HEK293 (cell line): ENCODE measurements around the gene ARHGAP23.
A peak's percentile ranks its signal among the peaks of the same experiment; 100 is the strongest.

Experiments used
- CTCF ChIA-PET: fragments of 350-600 bp; formaldehyde crosslinking; extraction: SDS; loops from one replicate; lab custom pipeline; 2021; ENCODE audit warnings: antibody characterized with exemption; lab: Yijun Ruan, JAX
- POLR2A ChIA-PET: fragments of 300-600 bp; formaldehyde crosslinking; extraction: SDS; loops from one replicate; lab custom pipeline; 2020; ENCODE audit warnings: antibody characterized with exemption, inconsistent platforms; lab: Yijun Ruan, JAX
- H3K27ac ChIP-seq: fragments of 200-500 bp; sonication (Bioruptor generic); 2 replicates; pipeline ENCODE4 v1.5.1; 2014; ENCODE audit warnings: low read depth, low read length, control low read depth, inconsistent platforms; ENCODE audit errors: extremely low read depth
- H3K36me3 ChIP-seq, 2 experiments: fragments of 200-500 bp in 1 of 2; sonication (Bioruptor generic) in 1 of 2; 1 replicate in 1 of 2; 2 replicates in 1 of 2; pipeline ENCODE4 v1.5.1; 2014 to 2017; ENCODE audit warnings: inconsistent platforms in 2 of 2, low read length in 2 of 2; ENCODE audit not compliant: control insufficient read depth in 2 of 2, insufficient read depth in 1 of 2
- H3K4me1 ChIP-seq: fragments of 200-500 bp; sonication (Bioruptor generic); 2 replicates; pipeline ENCODE4 v1.5.1; 2014; ENCODE audit warnings: mild to moderate bottlenecking, low read length, inconsistent platforms; ENCODE audit not compliant: control insufficient read depth, insufficient read depth
- H3K4me3 ChIP-seq: 2 replicates; pipeline ENCODE4 v1.5.1; 2011; ENCODE audit warnings: low read depth, mild to moderate bottlenecking, control low read depth, low read length, moderate library complexity
- H3K9me3 ChIP-seq: fragments of 200-500 bp; sonication (Bioruptor generic); 2 replicates; pipeline ENCODE4 v1.5.1; 2014; ENCODE audit warnings: low read depth, low read length, inconsistent platforms; ENCODE audit not compliant: control insufficient read depth, insufficient read depth
- EGR2 ChIP-seq: fragments of 450-650 bp; formaldehyde crosslinking; IDR thresholded peaks from 2 replicates; pipeline ENCODE4 v1.5.1; 2016; ENCODE audit warnings: low read depth, missing biosample characterization, missing genetic modification characterization
- GLIS1 ChIP-seq: fragments of 450-650 bp; formaldehyde crosslinking; IDR thresholded peaks from 2 replicates; pipeline ENCODE4 v1.5.1; 2016; ENCODE audit warnings: missing biosample characterization, missing genetic modification characterization
- GLIS2 ChIP-seq: fragments of 450-650 bp; formaldehyde crosslinking; IDR thresholded peaks from 2 replicates; pipeline ENCODE4 v1.5.1; 2016; ENCODE audit warnings: missing biosample characterization, missing genetic modification characterization
- HOXC10 ChIP-seq: sonication (generic); formaldehyde crosslinking; IDR thresholded peaks from 2 replicates; pipeline ENCODE4 v1.8.1; 2023; ENCODE audit warnings: mild to moderate bottlenecking, missing genetic modification reagents
- KLF1 ChIP-seq: fragments of 450-650 bp; formaldehyde crosslinking; IDR thresholded peaks from 2 replicates; pipeline ENCODE4 v1.5.1; 2016; ENCODE audit warnings: missing biosample characterization, missing genetic modification characterization
- KLF10 ChIP-seq: fragments of 450-650 bp; IDR thresholded peaks from 2 replicates; pipeline ENCODE4 v1.5.1; 2018; ENCODE audit warnings: missing biosample characterization, mild to moderate bottlenecking, missing genetic modification characterization
- SCRT2 ChIP-seq: fragments of 450-650 bp; formaldehyde crosslinking; IDR thresholded peaks from 2 replicates; pipeline ENCODE4 v1.5.1; 2016; ENCODE audit warnings: missing biosample characterization, missing genetic modification characterization
- ZBTB20 ChIP-seq: fragments of 450-650 bp; formaldehyde crosslinking; IDR thresholded peaks from 2 replicates; pipeline ENCODE4 v1.5.1; 2016; ENCODE audit warnings: missing biosample characterization, missing genetic modification characterization
- ZBTB48 ChIP-seq: fragments of 450-650 bp; formaldehyde crosslinking; IDR thresholded peaks from 2 replicates; pipeline ENCODE4 v1.5.1; 2016; ENCODE audit warnings: missing biosample characterization, missing genetic modification characterization
- ZEB2 ChIP-seq: fragments of 450-650 bp; formaldehyde crosslinking; IDR thresholded peaks from 2 replicates; pipeline ENCODE4 v1.5.1; 2016; ENCODE audit warnings: missing biosample characterization, missing genetic modification characterization
- ZFHX2 ChIP-seq: fragments of 450-650 bp; formaldehyde crosslinking; conservative IDR thresholded peaks from 2 replicates; pipeline ENCODE4 v1.5.1; 2016; ENCODE audit warnings: missing biosample characterization, missing genetic modification characterization
- ZFP3 ChIP-seq: fragments of 450-650 bp; formaldehyde crosslinking; IDR thresholded peaks from 2 replicates; pipeline ENCODE4 v1.5.1; 2016; ENCODE audit warnings: low read depth, missing biosample characterization, missing genetic modification characterization
- ZNF133 ChIP-seq: fragments of 450-650 bp; formaldehyde crosslinking; IDR thresholded peaks from 2 replicates; pipeline ENCODE4 v1.5.1; 2016; ENCODE audit warnings: missing biosample characterization, missing genetic modification characterization
- ZNF184 ChIP-seq: fragments of 450-650 bp; IDR thresholded peaks from 2 replicates; pipeline ENCODE4 v1.5.1; 2018; ENCODE audit warnings: missing biosample characterization, mild to moderate bottlenecking, missing genetic modification characterization
- ZNF211 ChIP-seq: fragments of 450-650 bp; formaldehyde crosslinking; IDR thresholded peaks from 2 replicates; pipeline ENCODE4 v1.5.1; 2016; ENCODE audit warnings: low read depth, missing biosample characterization, missing genetic modification characterization
- ZNF24 ChIP-seq: fragments of 450-650 bp; formaldehyde crosslinking; IDR thresholded peaks from 2 replicates; pipeline ENCODE4 v1.5.1; 2016; ENCODE audit warnings: missing biosample characterization, missing genetic modification characterization
- ZNF248 ChIP-seq: fragments of 450-650 bp; formaldehyde crosslinking; IDR thresholded peaks from 2 replicates; pipeline ENCODE4 v1.5.1; 2017; ENCODE audit warnings: missing biosample characterization, missing genetic modification characterization
- ZNF335 ChIP-seq: fragments of 450-650 bp; formaldehyde crosslinking; conservative IDR thresholded peaks from 2 replicates; pipeline ENCODE4 v1.5.1; 2016; ENCODE audit warnings: missing biosample characterization, missing genetic modification characterization
- ZNF426 ChIP-seq: fragments of 450-650 bp; formaldehyde crosslinking; IDR thresholded peaks from 2 replicates; pipeline ENCODE4 v1.5.1; 2017; ENCODE audit warnings: missing biosample characterization, missing genetic modification characterization, mild to moderate bottlenecking, inconsistent platforms, moderate library complexity
- ZNF521 ChIP-seq: fragments of 450-650 bp; formaldehyde crosslinking; IDR thresholded peaks from 2 replicates; pipeline ENCODE4 v1.5.1; 2017; ENCODE audit warnings: missing biosample characterization, mild to moderate bottlenecking, missing genetic modification characterization
- ZNF561 ChIP-seq: fragments of 450-650 bp; IDR thresholded peaks from 2 replicates; pipeline ENCODE4 v1.5.1; 2018; ENCODE audit warnings: missing biosample characterization, missing genetic modification characterization, borderline replicate concordance
- ZNF600 ChIP-seq: fragments of 450-650 bp; formaldehyde crosslinking; IDR thresholded peaks from 2 replicates; pipeline ENCODE4 v1.5.1; 2016; ENCODE audit warnings: missing biosample characterization, missing genetic modification characterization
- ZNF624 ChIP-seq: fragments of 450-650 bp; formaldehyde crosslinking; IDR thresholded peaks from 2 replicates; pipeline ENCODE4 v1.5.1; 2017; ENCODE audit warnings: missing biosample characterization, missing genetic modification characterization
- ZNF660 ChIP-seq: fragments of 450-650 bp; IDR thresholded peaks from 2 replicates; pipeline ENCODE4 v1.5.1; 2018; ENCODE audit warnings: missing biosample characterization, mild to moderate bottlenecking, missing genetic modification characterization
- ZNF664 ChIP-seq: fragments of 450-650 bp; formaldehyde crosslinking; IDR thresholded peaks from 2 replicates; pipeline ENCODE4 v1.5.1; 2016; ENCODE audit warnings: missing biosample characterization, missing genetic modification characterization
- ZNF76 ChIP-seq: fragments of 450-650 bp; formaldehyde crosslinking; IDR thresholded peaks from 2 replicates; pipeline ENCODE4; 2016; ENCODE audit warnings: low read depth, missing biosample characterization, missing genetic modification characterization, borderline replicate concordance
- ZNF776 ChIP-seq: fragments of 450-650 bp; formaldehyde crosslinking; IDR thresholded peaks from 2 replicates; pipeline ENCODE4 v1.5.0; 2017; ENCODE audit warnings: missing biosample characterization, missing genetic modification characterization, borderline replicate concordance
- TF ChIP-seq, protein P1 (sequence below): fragments of 450-650 bp; formaldehyde crosslinking; IDR thresholded peaks from 2 replicates; pipeline ENCODE4 v1.5.1; 2016; ENCODE audit warnings: missing biosample characterization, missing genetic modification characterization
- TF ChIP-seq, protein P2 (sequence below): fragments of 450-650 bp; formaldehyde crosslinking; optimal IDR thresholded peaks from 2 replicates; pipeline ENCODE3; 2016; ENCODE audit warnings: missing biosample characterization, mild to moderate bottlenecking, missing genetic modification characterization
- TF ChIP-seq, protein P3 (sequence below): fragments of 450-650 bp; formaldehyde crosslinking; IDR thresholded peaks from 2 replicates; pipeline ENCODE4 v1.5.1; 2016; ENCODE audit warnings: missing biosample characterization, missing genetic modification characterization

The ARHGAP23 gene

DNA sequence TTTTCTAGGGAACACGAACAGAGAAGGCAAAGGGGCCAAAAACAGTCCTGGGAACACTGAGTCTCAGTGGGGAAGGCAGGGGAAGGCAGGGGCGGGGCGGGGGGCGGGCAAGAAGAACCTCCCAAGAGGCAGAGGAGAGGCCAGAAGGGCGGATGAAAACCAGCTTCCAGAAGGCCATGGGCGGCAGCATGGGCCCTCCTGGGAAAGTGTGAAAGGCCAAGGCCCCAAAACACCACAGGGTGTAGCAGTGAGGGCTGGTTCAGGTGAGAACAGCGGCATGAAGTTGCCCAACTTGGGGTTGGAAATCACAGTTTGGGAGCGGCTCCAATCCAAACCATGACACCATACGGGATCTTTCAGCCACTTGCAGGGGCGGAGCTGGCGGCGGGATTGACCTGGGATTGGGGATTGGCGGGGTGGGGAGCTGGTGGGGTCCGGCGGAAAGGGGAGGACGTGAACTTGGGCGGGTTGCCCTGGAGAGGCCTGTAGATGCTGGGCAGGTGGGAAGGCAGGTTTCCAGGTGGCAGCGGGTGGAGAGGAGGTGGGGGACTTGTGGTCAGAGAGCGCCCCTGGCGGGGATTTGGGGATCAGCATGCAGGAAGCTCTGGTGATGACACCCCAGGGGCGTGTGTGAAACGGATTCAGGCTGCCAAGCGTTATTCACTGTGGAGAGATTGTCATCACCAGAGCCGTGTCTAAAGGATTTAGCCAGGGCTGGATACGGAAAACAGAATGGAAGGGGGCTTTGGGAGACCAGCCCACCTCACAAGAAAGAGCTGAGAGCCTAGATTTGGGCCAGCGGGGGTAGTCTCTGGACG, 80.9 kb downstream of the ARHGAP23 start (continued):
- TF ChIP-seq ZEB2 (tag by site-specific recombination): peak; percentile 63; the same call in 1 of the 2 replicates

DNA sequence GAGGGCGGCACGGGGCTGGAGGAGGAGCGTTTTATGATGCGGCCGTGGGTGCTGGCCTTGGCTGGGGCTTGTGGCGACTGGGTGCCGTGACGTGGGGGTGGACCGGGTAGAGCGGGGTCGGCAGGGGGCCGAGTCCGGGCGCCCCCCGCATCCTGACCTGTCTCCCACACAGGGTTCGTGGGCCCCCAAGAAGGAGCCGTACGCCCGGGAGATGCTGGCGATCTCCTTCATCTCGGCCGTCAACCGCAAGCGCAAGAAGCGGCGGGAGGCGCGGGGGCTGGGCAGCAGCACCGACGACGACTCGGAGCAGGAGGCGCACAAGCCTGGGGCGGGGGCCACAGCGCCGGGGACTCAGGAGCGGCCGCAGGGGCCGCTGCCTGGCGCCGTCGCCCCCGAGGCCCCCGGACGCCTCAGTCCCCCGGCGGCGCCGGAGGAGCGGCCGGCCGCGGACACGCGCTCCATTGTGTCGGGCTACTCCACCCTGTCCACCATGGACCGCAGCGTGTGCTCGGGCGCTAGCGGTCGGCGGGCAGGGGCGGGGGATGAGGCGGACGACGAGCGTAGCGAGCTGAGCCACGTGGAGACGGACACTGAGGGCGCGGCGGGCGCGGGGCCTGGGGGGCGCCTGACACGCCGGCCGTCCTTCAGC, 81.6 kb downstream of the ARHGAP23 start:
- ChIA-PET POLR2A (no interaction called here), CTCF (interaction anchor here (0.7 to 11.1 kb wide), 33 partner anchors 11 to 156 kb away, joined by 3 to 128 read pairs (median 4); partner anchors contain the start of gene SRCIN1)
- Histone ChIP-seq H3K27ac (peak overlapping the region; percentile 36; the same call in 1 of the 2 replicates), H3K36me3 (no peaks in the 10 kb centered on the region), H3K4me3 (no peak overlapping the region; the same call in 1 of the 2 replicates), H3K9me3 (no peaks in the 10 kb centered on the region), H3K4me1 (no peaks in the 10 kb centered on the region)
- TF ChIP-seq SCRT2 (no peak), ZFP3 (no peak), ZNF776 (tag by site-specific recombination) (no peak), ZNF600 (tag by site-specific recombination) (0 out of 2 replicates have a peak, but pooled peaks have one; percentile 4), ZNF76 (no peak), ZNF660 (no peak), ZNF248 (no peak), ZFHX2 (tag by site-specific recombination) (peak; percentile 90), EGR2 (tag by site-specific recombination) (peak; percentile 75; the same call in 1 of the 2 replicates), ZNF24 (tag by site-specific recombination) (no peak), KLF10 (tag by site-specific recombination) (no peak), ZBTB48 (tag by site-specific recombination) (no peak), ZBTB20 (tag by site-specific recombination) (peak; percentile 71), GLIS2 (tag by site-specific recombination) (peak; percentile 83), HOXC10 (CRISPR knock-in tag) (no peak), ZNF664 (no peak), ZNF184 (tag by site-specific recombination) (no peak), ZNF335 (tag by site-specific recombination) (peak; percentile 35; the same call in 1 of the 2 replicates), ZNF521 (tag by site-specific recombination) (no peak), KLF1 (tag by site-specific recombination) (no peak), ZNF624 (no peak), ZNF426 (tag by site-specific recombination) (no peak), ZNF561 (peak; percentile 14; the same call in 1 of the 2 replicates), GLIS1 (tag by site-specific recombination) (peak; percentile 78), ZNF211 (tag by site-specific recombination) (no peak), ZNF133 (no peak)
- TF ChIP-seq, protein P1, sequence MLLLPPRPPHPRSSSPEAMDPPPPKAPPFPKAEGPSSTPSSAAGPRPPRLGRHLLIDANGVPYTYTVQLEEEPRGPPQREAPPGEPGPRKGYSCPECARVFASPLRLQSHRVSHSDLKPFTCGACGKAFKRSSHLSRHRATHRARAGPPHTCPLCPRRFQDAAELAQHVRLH (tag by site-specific recombination): no peak
- TF ChIP-seq, protein P2, sequence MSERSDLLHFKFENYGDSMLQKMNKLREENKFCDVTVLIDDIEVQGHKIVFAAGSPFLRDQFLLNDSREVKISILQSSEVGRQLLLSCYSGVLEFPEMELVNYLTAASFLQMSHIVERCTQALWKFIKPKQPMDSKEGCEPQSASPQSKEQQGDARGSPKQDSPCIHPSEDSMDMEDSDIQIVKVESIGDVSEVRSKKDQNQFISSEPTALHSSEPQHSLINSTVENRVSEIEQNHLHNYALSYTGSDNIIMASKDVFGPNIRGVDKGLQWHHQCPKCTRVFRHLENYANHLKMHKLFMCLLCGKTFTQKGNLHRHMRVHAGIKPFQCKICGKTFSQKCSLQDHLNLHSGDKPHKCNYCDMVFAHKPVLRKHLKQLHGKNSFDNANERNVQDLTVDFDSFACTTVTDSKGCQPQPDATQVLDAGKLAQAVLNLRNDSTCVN (tag by site-specific recombination): peak; percentile 59
- TF ChIP-seq, protein P3, sequence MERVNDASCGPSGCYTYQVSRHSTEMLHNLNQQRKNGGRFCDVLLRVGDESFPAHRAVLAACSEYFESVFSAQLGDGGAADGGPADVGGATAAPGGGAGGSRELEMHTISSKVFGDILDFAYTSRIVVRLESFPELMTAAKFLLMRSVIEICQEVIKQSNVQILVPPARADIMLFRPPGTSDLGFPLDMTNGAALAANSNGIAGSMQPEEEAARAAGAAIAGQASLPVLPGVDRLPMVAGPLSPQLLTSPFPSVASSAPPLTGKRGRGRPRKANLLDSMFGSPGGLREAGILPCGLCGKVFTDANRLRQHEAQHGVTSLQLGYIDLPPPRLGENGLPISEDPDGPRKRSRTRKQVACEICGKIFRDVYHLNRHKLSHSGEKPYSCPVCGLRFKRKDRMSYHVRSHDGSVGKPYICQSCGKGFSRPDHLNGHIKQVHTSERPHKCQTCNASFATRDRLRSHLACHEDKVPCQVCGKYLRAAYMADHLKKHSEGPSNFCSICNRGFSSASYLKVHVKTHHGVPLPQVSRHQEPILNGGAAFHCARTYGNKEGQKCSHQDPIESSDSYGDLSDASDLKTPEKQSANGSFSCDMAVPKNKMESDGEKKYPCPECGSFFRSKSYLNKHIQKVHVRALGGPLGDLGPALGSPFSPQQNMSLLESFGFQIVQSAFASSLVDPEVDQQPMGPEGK (tag by site-specific recombination): no peak
